SHP77 (cell line): ENCODE measurements around the gene SMIM23.

ENCODE experiments used
- DNase-seq, 2 experiments: peaks; one replicate each; lab custom pipeline; 2025; lab: John Stamatoyannopoulos, UW

Gene SMIM23

GRCh38 chr5:171785517-171785916 lies at the start of gene SMIM23:
SMIM23 (plus strand) TSS chr5:171785817; CDS start chr5:171785872, 55 bp downstream.
- peak in 1 of 2 experiments; percentile 50 for DNase-seq

- DNase-seq: no peak
These were observed 48.4 kb upstream of the SMIM23 start for GRCh38 chr5:171736976-171737891.

- DNase-seq: no peak
These were observed 47.1 kb upstream of the SMIM23 start for GRCh38 chr5:171738501-171738900.

GRCh38 chr5:171739271-171739670 lies 46.3 kb upstream of the SMIM23 start:
- DNase-seq: no peak

GRCh38 chr5:171743436-171744076 lies 42.1 kb upstream of the SMIM23 start:
- no peak for DNase-seq

- DNase-seq: no peak
These were observed 41.4 kb upstream of the SMIM23 start for GRCh38 chr5:171744264-171744663.

- no peak for DNase-seq
These were observed 40.7 kb upstream of the SMIM23 start for GRCh38 chr5:171744882-171745281.

GRCh38 chr5:171745602-171746001 lies 40.0 kb upstream of the SMIM23 start:
- no peak for DNase-seq

- DNase-seq: no peak
These were observed 38.4 kb upstream of the SMIM23 start for GRCh38 chr5:171747061-171747859.

- DNase-seq: no peak
These were observed 36.9 kb upstream of the SMIM23 start for GRCh38 chr5:171748720-171749119.

- DNase-seq: no peak
These were observed 36.3 kb upstream of the SMIM23 start for GRCh38 chr5:171749365-171749764.

- DNase-seq: peak; percentile 17 to 20
These were observed 35.3 kb upstream of the SMIM23 start for GRCh38 chr5:171750311-171750788.

GRCh38 chr5:171755354-171755821 lies 30.2 kb upstream of the SMIM23 start:
- DNase-seq: no peak

GRCh38 chr5:171757853-171758535 lies 27.6 kb upstream of the SMIM23 start:
- DNase-seq: no peak

- DNase-seq: no peak
These were observed 25.8 kb upstream of the SMIM23 start for GRCh38 chr5:171759777-171760176.

- no peak for DNase-seq
These were observed 23.5 kb upstream of the SMIM23 start for GRCh38 chr5:171762021-171762608.

- DNase-seq: no peak
These were observed 22.7 kb upstream of the SMIM23 start for GRCh38 chr5:171762903-171763302.

- no peak for DNase-seq
These were observed 21.4 kb upstream of the SMIM23 start for GRCh38 chr5:171764265-171764664.

GRCh38 chr5:171766875-171767274 lies 18.7 kb upstream of the SMIM23 start:
- DNase-seq: no peak

GRCh38 chr5:171770153-171770552 lies 15.5 kb upstream of the SMIM23 start:
- no peak for DNase-seq

GRCh38 chr5:171771856-171772255 lies 13.8 kb upstream of the SMIM23 start:
- no peak for DNase-seq
